Right lobe of liver (tissue), 6 donors: ENCODE data around the gene MSH3. TPM values are rescaled to one million over a fixed set of nuclear protein-coding genes. Genes with fewer than 3 reads are reported as not detected.
A peak's percentile ranks its signal among the peaks of the same experiment; 100 is the strongest.

Experiments used
- ATAC-seq, 4 donors: fragments of 200-7000 bp; cut with Tn5 transposase; one replicate each; pipeline ENCODE4 v1.9.1; 2020; ENCODE audit warnings: mild to moderate bottlenecking in 4 of 4, moderate library complexity in 4 of 4
- DNase-seq, 3 donors: peaks; one replicate each; pipeline ENCODE4 v3.0.0-alpha.2; 2020
- H3K27ac ChIP-seq, 3 donors: fragments of 200-600 bp; one replicate each; pipeline ENCODE4 v1.8.0; 2022
- H3K27me3 ChIP-seq, 2 donors: fragments of 200-600 bp; one replicate each; pipeline ENCODE4 v1.8.0; 2022
- H3K36me3 ChIP-seq, 4 donors: fragments of 200-600 bp; sonication (generic) in 1 of 4; one replicate each; pipeline versions ENCODE4 v1.5.1 to v1.8.0; 2017 to 2022; ENCODE audit warnings: control low read depth in 1 of 4
- H3K4me1 ChIP-seq, 4 donors: fragments of 200-600 bp; sonication (generic) in 1 of 4; one replicate each; pipeline versions ENCODE4 v1.5.1 to v1.8.0; 2017 to 2022; ENCODE audit warnings: control low read depth in 1 of 4
- H3K4me3 ChIP-seq, 3 donors: fragments of 200-600 bp; one replicate each; pipeline ENCODE4 v1.8.0; 2022
- H3K9me3 ChIP-seq, 4 donors: fragments of 200-600 bp; sonication (generic) in 1 of 4; one replicate each; pipeline versions ENCODE4 v1.5.1 to v1.8.0; 2017 to 2022; ENCODE audit warnings: control low read depth in 1 of 4
- CTCF ChIP-seq, 4 donors: fragments of 200-600 bp in 3 of 4; fragments of 450-650 bp in 1 of 4; IDR thresholded peaks; one replicate each; pipeline versions ENCODE4 v1.5.1 to v1.8.0; 2016 to 2022; ENCODE audit warnings: antibody characterized with exemption in 4 of 4, mild to moderate bottlenecking in 2 of 4
- POLR2A ChIP-seq: fragments of 450-650 bp; IDR thresholded peaks from one replicate; pipeline ENCODE4 v1.6.1; 2017; ENCODE audit warnings: antibody characterized with exemption, mild to moderate bottlenecking
- WGBS: methylation state at CpG from one replicate; pipeline ENCODE4 v1.1.6; 2018; ENCODE audit warnings: low coverage, low lambda C conversion rate; ENCODE audit not compliant: insufficient coverage; ENCODE audit errors: missing lambda C conversion rate; 5-methylcytosine and 5-hydroxymethylcytosine counted together
- intact Hi-C, 2 donors: fragments of 100-400 bp; cut with DNase I; formaldehyde crosslinking; loops; one replicate each; pipeline versions ENCODE4 v1.11.2 to v1.14.1; 2022
- total RNA-seq, 6 experiments: library from RNA; depleted of rRNA in 2 of 6; stranded (reverse); fragments of >200 nt in 2 of 6; fragmentation: NEBNext Ultra II Directional in 3 of 6; extraction: Animal tissue kit (Norgen Biotek cat#: 25700) in 3 of 6; gene quantifications; one replicate each; pipeline versions ENCODE4 v1.1.0 to v1.2.4, GENCODE V29; 2016 to 2023
- donor health status: DM: no; HTN: yes; CAD: no.
- donor health status: DM: no; HTN: no; CAD: no.
- donor health status: DM: no; HTN: no; CAD: no.
- donor health status: DM: no; HTN: yes; CAD: no.
- donor health status: DM: no; HTN: yes; CAD: no.

Gene MSH3
- total RNA-seq, 6 experiments from 2014 or later = 7.8 to 13.1 (median 10.8) TPM

GRCh38 chr5:80762573-80762972 lies 108.1 kb downstream of the MSH3 start:
- Histone ChIP-seq H3K4me1 (no peaks in the 10 kb centered on the region), H3K36me3 (peaks cover 0 to 3% (median 0%) of the 10 kb centered on the region in 4 donors), H3K27ac (no peak overlapping the region), H3K9me3 (no peaks in the 10 kb centered on the region), H3K4me3 (no peak overlapping the region), H3K27me3 (no peaks in the 10 kb centered on the region)
- intact Hi-C loops = no loop called here
- DNase-seq (no peak), ATAC-seq (no peak)
- 98% methylated on average over 4 of the region's 4 CpGs for WGBS
- no peak for TF ChIP-seq CTCF (IDR thresholded peaks at IDR 0.05)
- TF ChIP-seq POLR2A = no peak

- no peak for TF ChIP-seq POLR2A
- Histone ChIP-seq H3K4me3 (no peak overlapping the region), H3K36me3 (no peaks in the 10 kb centered on the region), H3K27ac (no peak overlapping the region), H3K27me3 (no peaks in the 10 kb centered on the region), H3K9me3 (no peaks in the 10 kb centered on the region), H3K4me1 (no peaks in the 10 kb centered on the region)
- no peak for DNase-seq
- ATAC-seq = peak in 1 of 4 donors; percentile 24
- intact Hi-C loops = no loop called here
- 44% methylated on average over 3 of the region's 3 CpGs for WGBS
Observed at GRCh38 chr5:80763211-80763610, 108.8 kb downstream of the MSH3 start.

GRCh38 chr5:80763873-80764647 lies 109.6 kb downstream of the MSH3 start:
- TF ChIP-seq POLR2A = no peak
- no peak for TF ChIP-seq CTCF (IDR thresholded peaks at IDR 0.05)
- DNase-seq (no peak), ATAC-seq (no peak)
- no peaks in the 10 kb centered on the region for H3K36me3 ChIP-seq
- no peaks in the 10 kb centered on the region for H3K4me1 ChIP-seq
- H3K9me3 ChIP-seq = no peaks in the 10 kb centered on the region
- H3K27ac ChIP-seq = no peak overlapping the region
- H3K27me3 ChIP-seq = no peaks in the 10 kb centered on the region
- WGBS = 91% methylated on average over 5 of the region's 5 CpGs
- H3K4me3 ChIP-seq = no peak overlapping the region
- intact Hi-C loops = no loop called here

- no peaks in the 10 kb centered on the region for H3K27me3 ChIP-seq
- H3K4me3 ChIP-seq = no peak overlapping the region
- intact Hi-C loops = no loop called here
- no peaks in the 10 kb centered on the region for H3K4me1 ChIP-seq
- no peak for TF ChIP-seq POLR2A
- H3K9me3 ChIP-seq = no peaks in the 10 kb centered on the region
- DNase-seq (no peak), ATAC-seq (no peak)
- no peaks in the 10 kb centered on the region for H3K36me3 ChIP-seq
- WGBS = 91% methylated on average over 1 of the region's 1 CpG
- no peak overlapping the region for H3K27ac ChIP-seq
Observed at GRCh38 chr5:80764786-80765185, 110.3 kb downstream of the MSH3 start.

- 81% methylated on average over 4 of the region's 4 CpGs for WGBS
- Histone ChIP-seq H3K36me3 (peaks cover 0 to 4% (median 1%) of the 10 kb centered on the region in 4 donors), H3K27me3 (no peaks in the 10 kb centered on the region), H3K4me1 (no peaks in the 10 kb centered on the region), H3K4me3 (no peak overlapping the region), H3K9me3 (no peaks in the 10 kb centered on the region), H3K27ac (no peak overlapping the region)
- DNase-seq (no peak), ATAC-seq (no peak)
- no peak for TF ChIP-seq POLR2A
- TF ChIP-seq CTCF (IDR thresholded peaks at IDR 0.05) = no peak
- intact Hi-C loops = no loop called here
Observed at GRCh38 chr5:80777347-80778287, 123.2 kb downstream of the MSH3 start.
